HUES6 (cell line): Measurements from ENCODE around the gene NIF3L1.

Experiments used
- H3K27ac ChIP-seq: 2 replicates; pipeline ENCODE4 v1.7.0; 2013; ENCODE audit warnings: low read depth, mild to moderate bottlenecking, low read length, inconsistent platforms
- H3K27me3 ChIP-seq: 2 replicates; pipeline ENCODE4 v1.6.1; 2013; ENCODE audit warnings: low read length; ENCODE audit not compliant: control insufficient read depth, insufficient read depth
- H3K36me3 ChIP-seq: 2 replicates; pipeline ENCODE4 v1.6.1; 2013; ENCODE audit warnings: low read length; ENCODE audit not compliant: control insufficient read depth, insufficient read depth
- H3K4me1 ChIP-seq: 2 replicates; pipeline ENCODE4 v1.6.1; 2013; ENCODE audit warnings: low read length; ENCODE audit not compliant: control insufficient read depth, insufficient read depth
- H3K4me3 ChIP-seq: 2 replicates; pipeline ENCODE4 v1.5.1; 2013; ENCODE audit warnings: low read depth, low read length
- H3K9ac ChIP-seq: one replicate; pipeline ENCODE4 v1.6.1; 2013; ENCODE audit warnings: mild to moderate bottlenecking, low read length
- H3K9me3 ChIP-seq: 2 replicates; pipeline ENCODE4 v1.6.1; 2013; ENCODE audit warnings: low read depth, low read length; ENCODE audit not compliant: control insufficient read depth, insufficient read depth

The NIF3L1 gene

GRCh38 chr2:200939832-200940231 is 50.7 kb downstream of the NIF3L1 start:
- no peaks in the 10 kb centered on the region for H3K9me3 ChIP-seq
- no peaks in the 10 kb centered on the region for H3K4me1 ChIP-seq
- peaks cover 97% of the 10 kb centered on the region for H3K36me3 ChIP-seq
- no peak overlapping the region for H3K27ac ChIP-seq
- no peaks in the 10 kb centered on the region for H3K27me3 ChIP-seq
- no peak overlapping the region for H3K9ac ChIP-seq
- H3K4me3 ChIP-seq, result no peak overlapping the region

- peaks cover 94% of the 10 kb centered on the region for H3K36me3 ChIP-seq
- H3K9ac ChIP-seq, result no peak overlapping the region
- no peak overlapping the region for H3K27ac ChIP-seq
- no peaks in the 10 kb centered on the region for H3K4me1 ChIP-seq
- no peaks in the 10 kb centered on the region for H3K9me3 ChIP-seq
- H3K27me3 ChIP-seq, result no peaks in the 10 kb centered on the region
- H3K4me3 ChIP-seq, result no peak overlapping the region
Measured at GRCh38 chr2:200943527-200944105, 54.4 kb downstream of the NIF3L1 start.

DNA sequence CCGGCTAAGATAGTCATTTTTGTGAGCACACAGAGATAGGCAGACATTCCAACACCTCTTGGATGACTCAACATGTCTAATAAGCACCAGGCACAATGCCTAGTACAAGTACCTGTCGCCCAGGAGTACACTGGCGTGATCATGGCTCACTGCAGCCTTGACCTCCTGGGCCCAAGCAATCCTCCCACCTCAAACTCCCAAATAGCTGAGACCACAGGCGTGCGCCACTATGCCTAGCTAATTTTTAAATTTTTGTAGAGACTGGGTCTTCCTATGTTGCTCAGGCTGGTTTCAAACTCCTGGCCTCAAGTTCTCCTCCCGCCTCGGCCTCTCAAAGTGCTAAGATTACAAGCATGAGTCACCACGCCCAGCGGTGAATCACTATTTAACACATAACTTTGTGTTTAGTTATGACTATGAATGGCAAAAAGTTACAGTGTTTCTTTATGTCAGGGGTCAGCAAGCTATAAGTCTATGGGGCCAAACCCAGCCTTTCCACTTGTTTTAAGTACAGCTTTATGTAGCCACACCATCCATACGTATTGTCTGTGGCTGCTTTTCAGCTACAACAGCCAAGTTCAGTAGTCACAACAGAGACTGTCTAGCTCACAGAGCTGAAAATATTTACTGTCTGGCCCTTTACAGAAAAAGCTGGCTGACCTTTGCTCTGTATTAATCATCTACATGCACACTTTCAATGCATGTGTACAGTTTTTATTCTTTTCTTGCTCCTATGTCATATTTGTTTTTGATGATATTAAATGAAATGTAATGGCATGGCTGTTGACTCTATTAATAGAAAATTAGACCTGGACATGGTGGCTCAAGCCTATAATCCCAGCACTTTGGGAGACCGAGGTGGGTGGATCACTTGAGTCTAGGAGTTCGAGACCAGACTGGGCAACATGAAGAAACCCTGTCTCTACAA is 55.6 kb downstream of the NIF3L1 start:
- Histone ChIP-seq H3K36me3 (peaks cover 92% of the 10 kb centered on the region), H3K4me1 (no peaks in the 10 kb centered on the region), H3K27me3 (no peaks in the 10 kb centered on the region), H3K9ac (no peak overlapping the region), H3K27ac (no peak overlapping the region), H3K9me3 (no peaks in the 10 kb centered on the region), H3K4me3 (no peak overlapping the region)

DNA sequence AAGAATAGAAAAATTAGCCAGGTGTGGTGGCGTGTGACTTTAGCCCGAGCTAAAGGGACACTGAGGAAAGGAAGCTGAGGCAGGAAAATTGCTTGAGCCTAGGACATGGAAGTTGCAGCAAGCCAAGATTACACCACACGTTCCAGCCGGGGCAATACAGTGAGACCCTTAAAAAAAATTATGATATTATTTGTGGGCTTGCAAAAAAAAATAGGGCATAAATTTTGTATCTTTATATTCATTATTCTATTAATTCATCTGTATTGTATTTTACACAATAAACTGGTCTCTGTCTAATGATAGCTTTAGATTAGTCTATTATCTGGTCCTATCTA is 56.2 kb downstream of the NIF3L1 start:
- H3K4me3 ChIP-seq, result no peak overlapping the region
- no peaks in the 10 kb centered on the region for H3K4me1 ChIP-seq
- no peak overlapping the region for H3K9ac ChIP-seq
- no peak overlapping the region for H3K27ac ChIP-seq
- H3K36me3 ChIP-seq, result peaks cover 88% of the 10 kb centered on the region
- no peaks in the 10 kb centered on the region for H3K27me3 ChIP-seq
- H3K9me3 ChIP-seq, result no peaks in the 10 kb centered on the region

- H3K27ac ChIP-seq, result no peak overlapping the region
- H3K4me1 ChIP-seq, result no peaks in the 10 kb centered on the region
- no peak overlapping the region for H3K9ac ChIP-seq
- H3K4me3 ChIP-seq, result no peak overlapping the region
- no peaks in the 10 kb centered on the region for H3K9me3 ChIP-seq
- no peaks in the 10 kb centered on the region for H3K27me3 ChIP-seq
- H3K36me3 ChIP-seq, result peaks cover 83% of the 10 kb centered on the region
Measured at GRCh38 chr2:200950378-200950777, 61.2 kb downstream of the NIF3L1 start.
